ENCODE data around the gene CCDC69.

DNA sequence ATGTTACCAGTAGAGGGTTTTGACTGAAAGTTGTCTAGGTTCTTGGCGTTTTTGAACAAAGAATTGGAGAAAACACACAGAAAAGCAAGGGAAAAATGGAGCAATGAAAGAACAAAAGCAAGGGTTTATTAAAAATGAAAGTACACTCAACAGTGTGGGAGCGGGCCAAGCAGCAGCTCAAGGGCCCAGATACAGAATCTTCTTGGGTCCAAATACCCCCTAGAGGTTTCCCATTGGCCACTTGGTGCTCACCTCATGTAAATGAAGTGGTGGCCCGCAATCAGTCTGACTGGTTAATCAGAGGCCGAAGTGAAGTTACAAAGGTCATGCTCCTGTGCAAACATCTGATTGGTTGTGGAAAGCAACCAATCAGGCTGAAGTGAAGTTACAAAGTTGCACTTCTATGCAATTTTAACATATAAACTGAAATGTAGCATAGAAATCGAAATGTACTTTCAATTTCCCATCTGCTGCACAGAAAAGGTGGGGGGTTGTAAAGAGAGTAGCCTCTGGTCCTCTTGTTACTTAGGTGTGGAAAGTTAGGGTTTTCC, 27.2 kb upstream of the CCDC69 start:
- TF ChIP-seq, protein P1, sequence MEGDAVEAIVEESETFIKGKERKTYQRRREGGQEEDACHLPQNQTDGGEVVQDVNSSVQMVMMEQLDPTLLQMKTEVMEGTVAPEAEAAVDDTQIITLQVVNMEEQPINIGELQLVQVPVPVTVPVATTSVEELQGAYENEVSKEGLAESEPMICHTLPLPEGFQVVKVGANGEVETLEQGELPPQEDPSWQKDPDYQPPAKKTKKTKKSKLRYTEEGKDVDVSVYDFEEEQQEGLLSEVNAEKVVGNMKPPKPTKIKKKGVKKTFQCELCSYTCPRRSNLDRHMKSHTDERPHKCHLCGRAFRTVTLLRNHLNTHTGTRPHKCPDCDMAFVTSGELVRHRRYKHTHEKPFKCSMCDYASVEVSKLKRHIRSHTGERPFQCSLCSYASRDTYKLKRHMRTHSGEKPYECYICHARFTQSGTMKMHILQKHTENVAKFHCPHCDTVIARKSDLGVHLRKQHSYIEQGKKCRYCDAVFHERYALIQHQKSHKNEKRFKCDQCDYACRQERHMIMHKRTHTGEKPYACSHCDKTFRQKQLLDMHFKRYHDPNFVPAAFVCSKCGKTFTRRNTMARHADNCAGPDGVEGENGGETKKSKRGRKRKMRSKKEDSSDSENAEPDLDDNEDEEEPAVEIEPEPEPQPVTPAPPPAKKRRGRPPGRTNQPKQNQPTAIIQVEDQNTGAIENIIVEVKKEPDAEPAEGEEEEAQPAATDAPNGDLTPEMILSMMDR (IDR thresholded peaks at IDR 0.05; ENCODE audit: insufficient read depth, low read length, poor library complexity, severe bottlenecking), result no peak
- TF ChIP-seq EZH2phosphoT487 (conservative IDR thresholded peaks at IDR 0.05; ENCODE audit: low read length), result no peak
